ENCODE measurements around the gene ABTB2. TPM values are rescaled to one million over a fixed set of nuclear protein-coding genes. Genes with fewer than 3 reads are reported as not detected.

ABTB2 gene
- total RNA-seq, result 3.3 and 4.9 TPM in 2 replicates

DNA sequence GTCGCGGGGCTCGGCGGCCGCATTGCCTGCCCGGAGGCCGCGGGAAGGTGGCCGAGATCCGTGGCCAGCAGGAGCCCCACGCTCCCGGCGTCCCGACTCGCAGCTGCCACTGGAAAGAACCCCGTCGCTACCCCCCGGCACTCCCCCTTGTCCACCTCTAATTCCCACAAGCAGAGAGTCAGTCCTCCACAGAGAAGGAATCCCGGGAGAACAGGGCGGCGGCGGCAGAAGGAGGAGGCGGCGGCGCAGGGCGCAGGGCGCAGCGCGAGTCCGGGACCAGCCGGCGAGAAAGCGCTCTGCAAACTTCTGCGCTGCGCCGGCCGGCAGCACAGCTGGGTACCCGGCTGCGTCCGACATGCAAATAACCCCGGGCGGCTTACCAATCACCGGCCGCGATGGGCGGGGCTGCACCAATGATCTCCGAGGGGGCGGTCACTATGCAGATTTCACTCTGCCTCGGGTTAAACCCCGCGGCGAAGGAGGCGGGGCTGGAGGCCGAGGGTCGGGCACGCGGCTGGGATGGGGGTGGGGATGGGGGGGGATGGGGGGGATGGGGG lies at the start of gene ABTB2:
ABTB2 (minus strand) TSS at position 310 of the 557 bp plus-strand sequence.

GRCh38 chr11:34105079-34105956 lies 252.5 kb downstream of the ABTB2 start, which contains the start of gene NAT10:
Gene NAT10 (plus strand): TSS chr11:34105629. CDS start chr11:34108226, 2,597 bp downstream.

Other genes with a start within 250 kb of the ABTB2 start
- gene CAT, start 80.9 kb upstream of the ABTB2 start, total RNA-seq, result 57.8 and 72.7 TPM in 2 replicates
- gene ELF5, start 155.8 kb upstream of the ABTB2 start, total RNA-seq, result not detected in 2 replicates